ENCODE results near the gene CYP1A2.

DNA sequence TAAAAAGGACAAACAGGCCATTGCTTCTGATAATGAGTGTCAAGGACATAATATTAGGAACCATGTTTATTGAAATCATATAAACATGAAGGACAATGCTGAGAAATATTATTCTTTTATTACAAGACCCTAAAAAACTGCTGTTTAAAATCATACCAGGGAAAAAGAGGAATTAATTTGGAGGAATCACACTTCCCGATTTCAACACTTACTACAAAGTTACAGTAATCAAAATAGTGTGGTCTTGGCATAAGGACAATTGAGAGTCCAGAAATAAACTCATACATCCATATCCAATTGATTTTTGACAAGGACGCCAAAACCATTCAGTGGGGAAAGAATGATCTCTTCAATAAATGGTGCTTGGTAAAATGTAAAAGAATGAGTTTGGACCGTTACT lies 36.3 kb upstream of the CYP1A2 start:
- TF ChIP-seq, protein P1, sequence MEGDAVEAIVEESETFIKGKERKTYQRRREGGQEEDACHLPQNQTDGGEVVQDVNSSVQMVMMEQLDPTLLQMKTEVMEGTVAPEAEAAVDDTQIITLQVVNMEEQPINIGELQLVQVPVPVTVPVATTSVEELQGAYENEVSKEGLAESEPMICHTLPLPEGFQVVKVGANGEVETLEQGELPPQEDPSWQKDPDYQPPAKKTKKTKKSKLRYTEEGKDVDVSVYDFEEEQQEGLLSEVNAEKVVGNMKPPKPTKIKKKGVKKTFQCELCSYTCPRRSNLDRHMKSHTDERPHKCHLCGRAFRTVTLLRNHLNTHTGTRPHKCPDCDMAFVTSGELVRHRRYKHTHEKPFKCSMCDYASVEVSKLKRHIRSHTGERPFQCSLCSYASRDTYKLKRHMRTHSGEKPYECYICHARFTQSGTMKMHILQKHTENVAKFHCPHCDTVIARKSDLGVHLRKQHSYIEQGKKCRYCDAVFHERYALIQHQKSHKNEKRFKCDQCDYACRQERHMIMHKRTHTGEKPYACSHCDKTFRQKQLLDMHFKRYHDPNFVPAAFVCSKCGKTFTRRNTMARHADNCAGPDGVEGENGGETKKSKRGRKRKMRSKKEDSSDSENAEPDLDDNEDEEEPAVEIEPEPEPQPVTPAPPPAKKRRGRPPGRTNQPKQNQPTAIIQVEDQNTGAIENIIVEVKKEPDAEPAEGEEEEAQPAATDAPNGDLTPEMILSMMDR (IDR thresholded peaks at IDR 0.05) = no peak
- no peak for TF ChIP-seq POLR2A (IDR thresholded peaks at IDR 0.05)

Measured in upper lobe of left lung (tissue), 4 donors.